Measurements from ENCODE around the gene ARHGEF18. TPM values are rescaled to one million over a fixed set of nuclear protein-coding genes. Genes with fewer than 3 reads are reported as not detected.
"Not testable (repeated sequence)": the region's sequence is repeated elsewhere in the genome, so short reads cannot be mapped to it uniquely, and the experiment has no call there.

ARHGEF18 gene
- total RNA-seq (2014; rRNA removed; shearing (Covaris generic)) = 19.3 and 26.3 TPM in 2 replicates

- no peak for DNase-seq (ENCODE audit: low read depth)
Observed at GRCh38 chr19:7348587-7349230, at the start of gene ARHGEF18. TSS of gene ARHGEF18 (plus strand) at chr19:7348937. CDS start at chr19:7362891, 13,954 bp downstream.

GRCh38 chr19:7301525-7301924 lies 47.2 kb upstream of the ARHGEF18 start:
- no peak for DNase-seq (ENCODE audit: low read depth)

GRCh38 chr19:7303470-7303869 lies 45.3 kb upstream of the ARHGEF18 start:
- no peak for DNase-seq (ENCODE audit: low read depth)

GRCh38 chr19:7304200-7304599 lies 44.5 kb upstream of the ARHGEF18 start:
- no peak for DNase-seq (ENCODE audit: low read depth)

- DNase-seq (ENCODE audit: low read depth) = no peak
Observed at GRCh38 chr19:7307590-7308218, 41.0 kb upstream of the ARHGEF18 start.

GRCh38 chr19:7308327-7308726 lies 40.4 kb upstream of the ARHGEF18 start:
- not testable (repeated sequence) for DNase-seq (ENCODE audit: low read depth)

- DNase-seq (ENCODE audit: low read depth) = no peak
Observed at GRCh38 chr19:7311911-7312310, 36.8 kb upstream of the ARHGEF18 start.

- DNase-seq (ENCODE audit: low read depth) = no peak
Observed at GRCh38 chr19:7312816-7313215, 35.9 kb upstream of the ARHGEF18 start.

- DNase-seq (ENCODE audit: low read depth) = no peak
Observed at GRCh38 chr19:7318176-7318575, 30.6 kb upstream of the ARHGEF18 start.

- DNase-seq (ENCODE audit: low read depth) = no peak
Observed at GRCh38 chr19:7326105-7326877, 22.4 kb upstream of the ARHGEF18 start.

GRCh38 chr19:7327802-7328201 lies 20.9 kb upstream of the ARHGEF18 start:
- no peak for DNase-seq (ENCODE audit: low read depth)

- no peak for DNase-seq (ENCODE audit: low read depth)
Observed at GRCh38 chr19:7328647-7329046, 20.1 kb upstream of the ARHGEF18 start.

GRCh38 chr19:7331446-7331845 lies 17.3 kb upstream of the ARHGEF18 start:
- DNase-seq (ENCODE audit: low read depth) = no peak

- DNase-seq (ENCODE audit: low read depth) = no peak
Observed at GRCh38 chr19:7333198-7334118, 15.3 kb upstream of the ARHGEF18 start.

GRCh38 chr19:7336321-7336973 lies 12.3 kb upstream of the ARHGEF18 start:
- no peak for DNase-seq (ENCODE audit: low read depth)

GRCh38 chr19:7337380-7338194 lies 11.2 kb upstream of the ARHGEF18 start:
- no peak for DNase-seq (ENCODE audit: low read depth)

GRCh38 chr19:7340959-7341837 lies 7.5 kb upstream of the ARHGEF18 start:
- peak; percentile 58 for DNase-seq (ENCODE audit: low read depth)

- DNase-seq (ENCODE audit: low read depth) = no peak
Observed at GRCh38 chr19:7342143-7342542, 6.6 kb upstream of the ARHGEF18 start.

GRCh38 chr19:7346488-7346971 lies 2.2 kb upstream of the ARHGEF18 start:
- DNase-seq (ENCODE audit: low read depth) = no peak

Data from RPMI7951 (cell line).